SK-N-SH treated with all-trans-retinoic acid at 6 μM for 48 hours (cell line): ENCODE data around the gene CMTM2.

Experiments
- ESRRG ChIP-seq: fragments of 250-450 bp; sonication (Bioruptor Pico); IDR thresholded peaks from 2 replicates; pipeline ENCODE4 v1.6.1; 2021; ENCODE audit warnings: mild to moderate bottlenecking
- PATZ1 ChIP-seq: fragments of 250-450 bp; sonication (Bioruptor Pico); IDR thresholded peaks from 2 replicates; pipeline ENCODE4 v1.8.0; 2020; ENCODE audit warnings: mild to moderate bottlenecking, moderate library complexity, borderline replicate concordance
- TSHZ2 ChIP-seq: fragments of 250-450 bp; sonication (Bioruptor Pico); IDR thresholded peaks from 2 replicates; pipeline ENCODE4 v1.5.0; 2020; ENCODE audit warnings: mild to moderate bottlenecking, moderate library complexity
- ZC3H10 ChIP-seq: fragments of 250-450 bp; sonication (Bioruptor Pico); IDR thresholded peaks from 2 replicates; pipeline ENCODE4 v1.5.1; 2021; ENCODE audit warnings: mild to moderate bottlenecking, moderate library complexity
- ZFP3 ChIP-seq: fragments of 250-450 bp; sonication (Bioruptor Pico); IDR thresholded peaks from 2 replicates; pipeline ENCODE4 v1.5.0; 2020; ENCODE audit warnings: mild to moderate bottlenecking, moderate library complexity
- ZNF565 ChIP-seq: fragments of 450-650 bp; formaldehyde crosslinking; conservative IDR thresholded peaks from 2 replicates; pipeline ENCODE4 v1.5.0; 2020; ENCODE audit warnings: low read depth, mild to moderate bottlenecking, moderate library complexity

- TF ChIP-seq PATZ1 (CRISPR knock-in tag) (no peak), ZNF565 (CRISPR knock-in tag) (no peak), ESRRG (CRISPR knock-in tag) (no peak), ZFP3 (CRISPR knock-in tag) (no peak), TSHZ2 (no peak), ZC3H10 (CRISPR knock-in tag) (no peak)
Observed at GRCh38 chr16:66619534-66620428, 40.5 kb downstream of the CMTM2 start.
